ENCODE results near the gene NAP1L2.
"Not testable (repeated sequence)": the region's sequence is repeated elsewhere in the genome, so short reads cannot be mapped to it uniquely, and the experiment has no call there.

NAP1L2 gene

DNA sequence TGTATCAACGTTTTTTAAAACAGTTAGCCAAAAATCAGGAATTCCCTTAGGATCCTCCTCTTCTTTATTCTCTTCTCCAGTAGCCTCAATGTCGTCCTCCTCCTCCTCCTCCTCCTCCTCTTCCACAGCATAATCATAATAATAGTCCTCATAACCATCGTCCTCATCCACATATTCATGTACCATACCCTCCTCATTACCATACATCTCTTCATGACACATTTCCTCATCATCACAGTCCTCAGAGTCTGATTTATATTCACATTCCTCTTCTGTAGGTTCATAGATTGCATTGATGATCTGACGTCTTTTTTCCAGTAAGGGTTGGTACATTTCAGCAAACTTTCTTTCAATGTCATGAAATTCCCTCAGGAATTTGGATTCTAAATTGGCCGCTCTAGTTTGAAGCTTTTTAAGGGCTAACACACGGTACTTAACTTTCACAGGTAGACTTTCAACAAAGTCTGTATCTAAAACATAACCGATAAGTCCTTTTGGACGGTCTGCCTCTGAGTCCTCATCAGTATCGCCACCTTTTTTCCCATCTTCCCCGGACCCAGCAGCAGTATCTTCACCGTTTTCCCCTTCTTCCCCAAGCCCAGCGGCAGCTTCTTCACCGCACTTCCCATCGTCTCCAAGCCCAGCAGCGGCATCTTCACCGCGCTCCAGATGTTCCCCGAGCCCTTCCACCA lies 771 bp downstream of the NAP1L2 start:
- DNase-seq (ENCODE audit: extremely low read depth, insufficient read length) = no peak
- Histone ChIP-seq H3K27me3 (replicated peaks; ENCODE audit: control insufficient read depth, insufficient read depth, low read length) (no peaks in the 10 kb centered on the region), H3K4me3 (replicated peaks; ENCODE audit: low read depth, low read length) (peak overlapping the region; percentile 70), H3K36me3 (ENCODE audit: control insufficient read depth, insufficient read depth, low read length) (no peaks in the 10 kb centered on the region)
- TF ChIP-seq, protein P1, sequence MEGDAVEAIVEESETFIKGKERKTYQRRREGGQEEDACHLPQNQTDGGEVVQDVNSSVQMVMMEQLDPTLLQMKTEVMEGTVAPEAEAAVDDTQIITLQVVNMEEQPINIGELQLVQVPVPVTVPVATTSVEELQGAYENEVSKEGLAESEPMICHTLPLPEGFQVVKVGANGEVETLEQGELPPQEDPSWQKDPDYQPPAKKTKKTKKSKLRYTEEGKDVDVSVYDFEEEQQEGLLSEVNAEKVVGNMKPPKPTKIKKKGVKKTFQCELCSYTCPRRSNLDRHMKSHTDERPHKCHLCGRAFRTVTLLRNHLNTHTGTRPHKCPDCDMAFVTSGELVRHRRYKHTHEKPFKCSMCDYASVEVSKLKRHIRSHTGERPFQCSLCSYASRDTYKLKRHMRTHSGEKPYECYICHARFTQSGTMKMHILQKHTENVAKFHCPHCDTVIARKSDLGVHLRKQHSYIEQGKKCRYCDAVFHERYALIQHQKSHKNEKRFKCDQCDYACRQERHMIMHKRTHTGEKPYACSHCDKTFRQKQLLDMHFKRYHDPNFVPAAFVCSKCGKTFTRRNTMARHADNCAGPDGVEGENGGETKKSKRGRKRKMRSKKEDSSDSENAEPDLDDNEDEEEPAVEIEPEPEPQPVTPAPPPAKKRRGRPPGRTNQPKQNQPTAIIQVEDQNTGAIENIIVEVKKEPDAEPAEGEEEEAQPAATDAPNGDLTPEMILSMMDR (IDR thresholded peaks at IDR 0.05; ENCODE audit: insufficient read depth, low read length, poor library complexity, severe bottlenecking) = no peak

DNA sequence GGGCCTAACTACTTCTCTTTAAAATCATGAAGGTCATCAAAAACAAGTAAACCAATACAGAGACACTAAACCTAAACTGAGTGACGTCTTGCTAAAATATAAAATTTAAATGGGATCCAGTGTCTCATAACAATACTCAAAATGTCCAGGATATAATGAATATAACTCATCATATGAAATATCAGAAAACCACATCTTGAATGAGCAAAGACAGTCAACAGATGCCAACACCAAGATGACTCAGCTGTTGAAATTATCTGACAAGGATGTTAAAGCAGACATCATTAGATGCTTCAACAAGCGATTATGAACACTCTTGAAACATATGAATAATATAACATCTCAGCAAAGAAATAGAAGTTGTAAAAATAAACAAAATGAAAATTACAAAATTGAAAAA lies 8.3 kb downstream of the NAP1L2 start:
- Histone ChIP-seq H3K36me3 (ENCODE audit: control insufficient read depth, insufficient read depth, low read length) (no peaks in the 10 kb centered on the region), H3K27me3 (replicated peaks; ENCODE audit: control insufficient read depth, insufficient read depth, low read length) (no peaks in the 10 kb centered on the region), H3K4me3 (replicated peaks; ENCODE audit: low read depth, low read length) (no peak overlapping the region)
- TF ChIP-seq, protein P1 (IDR thresholded peaks at IDR 0.05; ENCODE audit: insufficient read depth, low read length, poor library complexity, severe bottlenecking) = no peak
- DNase-seq (ENCODE audit: extremely low read depth, insufficient read length) = no peak

DNA sequence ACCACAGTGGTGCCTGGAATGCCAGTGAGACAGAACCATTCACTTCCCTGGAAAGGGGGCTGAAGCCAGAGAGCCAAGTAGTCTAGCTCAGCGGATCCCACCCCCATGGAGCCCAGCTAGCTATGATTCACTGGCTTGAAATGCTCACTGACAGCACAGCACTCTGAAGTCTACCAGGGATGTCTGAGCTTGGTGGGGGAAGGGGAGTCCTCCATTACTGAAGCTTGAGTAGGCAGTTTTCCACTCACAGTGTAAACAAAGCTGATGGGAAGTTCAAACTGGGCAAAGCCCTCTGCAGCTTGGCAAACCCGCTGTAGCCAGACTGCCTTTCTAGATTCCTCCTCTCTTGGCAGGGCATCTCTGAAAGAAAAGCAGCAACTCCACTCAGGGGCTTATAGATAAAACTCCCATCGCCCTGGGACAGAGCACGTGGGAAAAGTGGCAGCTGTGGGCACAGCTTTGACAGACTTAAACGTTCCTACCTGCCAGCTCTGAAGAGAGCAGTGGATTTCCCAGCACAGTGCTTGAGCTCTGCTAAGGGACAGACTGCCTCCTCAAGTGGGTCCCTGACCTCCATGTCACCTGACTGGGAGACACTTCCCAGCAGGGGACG lies 32.0 kb downstream of the NAP1L2 start:
- Histone ChIP-seq H3K27me3 (replicated peaks; ENCODE audit: control insufficient read depth, insufficient read depth, low read length) (no peaks in the 10 kb centered on the region), H3K4me3 (replicated peaks; ENCODE audit: low read depth, low read length) (no peak overlapping the region), H3K36me3 (ENCODE audit: control insufficient read depth, insufficient read depth, low read length) (no peaks in the 10 kb centered on the region)
- DNase-seq (ENCODE audit: extremely low read depth, insufficient read length) = no peak
- TF ChIP-seq, protein P1 (IDR thresholded peaks at IDR 0.05; ENCODE audit: insufficient read depth, low read length, poor library complexity, severe bottlenecking) = no peak

DNA sequence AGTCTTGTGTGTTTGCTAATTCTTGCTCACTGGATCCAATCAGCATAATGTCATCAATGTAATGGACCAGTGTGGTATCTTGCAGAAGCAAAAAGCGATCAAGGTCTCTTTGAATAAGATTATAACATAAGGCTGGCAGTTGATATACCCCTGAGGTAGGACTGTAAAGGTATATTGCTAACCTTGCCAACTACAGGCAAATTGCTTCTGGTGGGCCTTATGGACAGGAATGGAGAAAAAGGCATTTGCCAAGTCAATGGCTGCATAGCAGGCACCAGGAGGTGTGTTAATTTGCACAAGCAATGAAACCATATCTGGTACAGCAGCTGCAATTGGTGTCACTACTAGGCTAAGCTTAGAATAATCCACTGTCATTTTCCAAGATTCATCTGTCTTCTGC lies 45.7 kb downstream of the NAP1L2 start:
- H3K36me3 ChIP-seq (ENCODE audit: control insufficient read depth, insufficient read depth, low read length); H3K4me3 ChIP-seq (replicated peaks; ENCODE audit: low read depth, low read length); DNase-seq (ENCODE audit: extremely low read depth, insufficient read length); H3K27me3 ChIP-seq (replicated peaks; ENCODE audit: control insufficient read depth, insufficient read depth, low read length): not testable (repeated sequence)

Measured in GM06990 (cell line).